Activated CD4-positive, alpha-beta T cell treated with anti-CD3 and anti-CD28 coated beads, Interleukin-2, Interleukin-6, amounts not matched to agents 100 ng/mL and 50 ng/mL, durations not matched to agents 16 hours and 8 hours (primary cell): Measurements from ENCODE around the gene IL1F10.

Source experiments
- DNase-seq: peaks from one replicate; pipeline ENCODE4 v3.0.0-alpha.2; 2020

Gene IL1F10

GRCh38 chr2:113067681-113068080 lies at the start of gene IL1F10:
Gene IL1F10 (plus strand): TSS chr2:113067970. CDS start chr2:113072739, 4,769 bp downstream.
- no peak for DNase-seq

GRCh38 chr2:113018509-113018908 lies 49.3 kb upstream of the IL1F10 start:
- no peak for DNase-seq

GRCh38 chr2:113021312-113021711 lies 46.5 kb upstream of the IL1F10 start:
- DNase-seq: no peak

GRCh38 chr2:113024764-113025163 lies 43.0 kb upstream of the IL1F10 start:
- no peak for DNase-seq

GRCh38 chr2:113025737-113026136 lies 42.0 kb upstream of the IL1F10 start:
- no peak for DNase-seq

GRCh38 chr2:113027691-113028090 lies 40.1 kb upstream of the IL1F10 start:
- no peak for DNase-seq

GRCh38 chr2:113028112-113028511 lies 39.7 kb upstream of the IL1F10 start:
- no peak for DNase-seq

GRCh38 chr2:113032737-113033136 lies 35.0 kb upstream of the IL1F10 start:
- no peak for DNase-seq

- no peak for DNase-seq
Measured at GRCh38 chr2:113034016-113034415, 33.8 kb upstream of the IL1F10 start.

GRCh38 chr2:113036763-113037162 lies 31.0 kb upstream of the IL1F10 start:
- DNase-seq: no peak

GRCh38 chr2:113038291-113038690 lies 29.5 kb upstream of the IL1F10 start:
- no peak for DNase-seq

GRCh38 chr2:113039158-113039557 lies 28.6 kb upstream of the IL1F10 start:
- no peak for DNase-seq

- DNase-seq: no peak
Measured at GRCh38 chr2:113039719-113040118, 28.1 kb upstream of the IL1F10 start.

- DNase-seq: no peak
Measured at GRCh38 chr2:113041871-113042270, 25.9 kb upstream of the IL1F10 start.

GRCh38 chr2:113046465-113046864 lies 21.3 kb upstream of the IL1F10 start:
- no peak for DNase-seq

GRCh38 chr2:113050921-113051895 lies 16.6 kb upstream of the IL1F10 start:
- DNase-seq: no peak

GRCh38 chr2:113052396-113052917 lies 15.3 kb upstream of the IL1F10 start, which contains the start of gene IL36B:
Gene IL36B (minus strand): TSS chr2:113052867.
- no peak for DNase-seq

GRCh38 chr2:113053666-113054065 lies 14.1 kb upstream of the IL1F10 start:
- no peak for DNase-seq

GRCh38 chr2:113054066-113054465 lies 13.7 kb upstream of the IL1F10 start:
- no peak for DNase-seq

GRCh38 chr2:113056521-113056920 lies 11.2 kb upstream of the IL1F10 start:
- no peak for DNase-seq

- no peak for DNase-seq
Measured at GRCh38 chr2:113057117-113057516, 10.7 kb upstream of the IL1F10 start.

GRCh38 chr2:113058411-113058994 lies 9.3 kb upstream of the IL1F10 start:
- no peak for DNase-seq

GRCh38 chr2:113058998-113059960 lies 8.5 kb upstream of the IL1F10 start, which contains the start of gene IL36RN:
Gene IL36RN (plus strand): TSS chr2:113059198. CDS start chr2:113059439, 241 bp downstream.
- no peak for DNase-seq
